Panc1 (cell line): ENCODE results near the gene SCAMP5.

Experiments used
- POLR2AphosphoS5 ChIP-seq: IDR thresholded peaks from 2 replicates; pipeline ENCODE4 v1.6.1; 2012; ENCODE audit warnings: mild to moderate bottlenecking, low read depth, low read length, moderate library complexity
- SIN3A ChIP-seq: IDR thresholded peaks from 2 replicates; pipeline ENCODE4 v1.6.1; 2012; ENCODE audit warnings: low read depth, mild to moderate bottlenecking, low read length, moderate library complexity, borderline replicate concordance; ENCODE audit not compliant: insufficient read depth
- TCF7L2 ChIP-seq: IDR thresholded peaks from 2 replicates; pipeline ENCODE4 v1.6.1; 2011; ENCODE audit warnings: mild to moderate bottlenecking, low read depth, low read length, inconsistent platforms
- TF ChIP-seq, protein P1 (sequence below): fragments of 450-650 bp; IDR thresholded peaks from 2 replicates; pipeline ENCODE4 v1.5.1; 2017; ENCODE audit warnings: mild to moderate bottlenecking
- TF ChIP-seq, protein P2 (sequence below), 2 experiments: IDR thresholded peaks; 2 replicates each; pipeline ENCODE4 v1.6.1; 2011 to 2012; ENCODE audit warnings: low read depth in 2 of 2, control low read depth in 1 of 2, low read length in 1 of 2, mild to moderate bottlenecking in 1 of 2, moderate library complexity in 1 of 2; ENCODE audit not compliant: insufficient read depth in 1 of 2

DNA sequence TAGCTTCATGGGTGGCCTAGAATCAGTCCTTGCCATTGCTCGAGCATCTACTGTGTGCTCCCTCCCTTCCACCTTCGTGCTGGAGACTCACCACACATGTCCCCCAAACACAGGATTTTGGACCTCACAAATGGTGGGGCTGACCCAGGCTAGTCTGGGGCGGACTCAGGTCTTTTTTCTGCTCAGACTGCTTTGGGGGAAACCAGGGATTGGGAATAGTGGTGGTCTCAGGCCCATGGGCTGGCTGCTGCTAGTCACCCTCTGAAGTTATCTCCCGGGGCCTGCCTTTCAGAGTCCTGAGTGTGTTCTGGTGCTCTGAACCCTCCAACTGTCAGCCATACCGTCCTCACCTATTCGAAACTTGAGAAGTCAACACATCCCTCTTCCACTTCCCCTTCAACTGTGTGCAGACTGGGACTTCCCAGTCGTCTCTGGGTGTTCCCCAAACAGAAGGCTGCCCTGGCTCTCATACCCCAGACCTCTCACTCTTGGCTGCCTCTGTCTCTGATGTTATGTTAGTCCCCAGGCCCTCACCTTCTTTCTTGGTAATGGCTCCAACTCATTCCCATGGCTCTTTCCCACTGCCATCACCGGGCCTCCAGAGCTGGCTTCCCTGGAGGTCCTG lies 74.0 kb downstream of the SCAMP5 start:
- TF ChIP-seq, protein P1, sequence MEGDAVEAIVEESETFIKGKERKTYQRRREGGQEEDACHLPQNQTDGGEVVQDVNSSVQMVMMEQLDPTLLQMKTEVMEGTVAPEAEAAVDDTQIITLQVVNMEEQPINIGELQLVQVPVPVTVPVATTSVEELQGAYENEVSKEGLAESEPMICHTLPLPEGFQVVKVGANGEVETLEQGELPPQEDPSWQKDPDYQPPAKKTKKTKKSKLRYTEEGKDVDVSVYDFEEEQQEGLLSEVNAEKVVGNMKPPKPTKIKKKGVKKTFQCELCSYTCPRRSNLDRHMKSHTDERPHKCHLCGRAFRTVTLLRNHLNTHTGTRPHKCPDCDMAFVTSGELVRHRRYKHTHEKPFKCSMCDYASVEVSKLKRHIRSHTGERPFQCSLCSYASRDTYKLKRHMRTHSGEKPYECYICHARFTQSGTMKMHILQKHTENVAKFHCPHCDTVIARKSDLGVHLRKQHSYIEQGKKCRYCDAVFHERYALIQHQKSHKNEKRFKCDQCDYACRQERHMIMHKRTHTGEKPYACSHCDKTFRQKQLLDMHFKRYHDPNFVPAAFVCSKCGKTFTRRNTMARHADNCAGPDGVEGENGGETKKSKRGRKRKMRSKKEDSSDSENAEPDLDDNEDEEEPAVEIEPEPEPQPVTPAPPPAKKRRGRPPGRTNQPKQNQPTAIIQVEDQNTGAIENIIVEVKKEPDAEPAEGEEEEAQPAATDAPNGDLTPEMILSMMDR: no peak
- TF ChIP-seq TCF7L2: no peak
- no peak for TF ChIP-seq POLR2AphosphoS5
- TF ChIP-seq, protein P2, sequence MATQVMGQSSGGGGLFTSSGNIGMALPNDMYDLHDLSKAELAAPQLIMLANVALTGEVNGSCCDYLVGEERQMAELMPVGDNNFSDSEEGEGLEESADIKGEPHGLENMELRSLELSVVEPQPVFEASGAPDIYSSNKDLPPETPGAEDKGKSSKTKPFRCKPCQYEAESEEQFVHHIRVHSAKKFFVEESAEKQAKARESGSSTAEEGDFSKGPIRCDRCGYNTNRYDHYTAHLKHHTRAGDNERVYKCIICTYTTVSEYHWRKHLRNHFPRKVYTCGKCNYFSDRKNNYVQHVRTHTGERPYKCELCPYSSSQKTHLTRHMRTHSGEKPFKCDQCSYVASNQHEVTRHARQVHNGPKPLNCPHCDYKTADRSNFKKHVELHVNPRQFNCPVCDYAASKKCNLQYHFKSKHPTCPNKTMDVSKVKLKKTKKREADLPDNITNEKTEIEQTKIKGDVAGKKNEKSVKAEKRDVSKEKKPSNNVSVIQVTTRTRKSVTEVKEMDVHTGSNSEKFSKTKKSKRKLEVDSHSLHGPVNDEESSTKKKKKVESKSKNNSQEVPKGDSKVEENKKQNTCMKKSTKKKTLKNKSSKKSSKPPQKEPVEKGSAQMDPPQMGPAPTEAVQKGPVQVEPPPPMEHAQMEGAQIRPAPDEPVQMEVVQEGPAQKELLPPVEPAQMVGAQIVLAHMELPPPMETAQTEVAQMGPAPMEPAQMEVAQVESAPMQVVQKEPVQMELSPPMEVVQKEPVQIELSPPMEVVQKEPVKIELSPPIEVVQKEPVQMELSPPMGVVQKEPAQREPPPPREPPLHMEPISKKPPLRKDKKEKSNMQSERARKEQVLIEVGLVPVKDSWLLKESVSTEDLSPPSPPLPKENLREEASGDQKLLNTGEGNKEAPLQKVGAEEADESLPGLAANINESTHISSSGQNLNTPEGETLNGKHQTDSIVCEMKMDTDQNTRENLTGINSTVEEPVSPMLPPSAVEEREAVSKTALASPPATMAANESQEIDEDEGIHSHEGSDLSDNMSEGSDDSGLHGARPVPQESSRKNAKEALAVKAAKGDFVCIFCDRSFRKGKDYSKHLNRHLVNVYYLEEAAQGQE (IDR thresholded peaks at IDR 0.05; ENCODE audit: insufficient read depth in 1 of 2, low read depth in 2 of 2, low read length in 1 of 2): no peak
- no peak for TF ChIP-seq SIN3A
